HG02588 (cell line): ENCODE data around the gene ADK.
"Not testable (repeated sequence)": the region's sequence is repeated elsewhere in the genome, so short reads cannot be mapped to it uniquely, and the experiment has no call there.

Experiments used
- ATAC-seq: cut with Tn5 transposase; IDR thresholded peaks from one replicate; pipeline ENCODE4 v1.9.1; 2021; ENCODE audit warnings: mild to moderate bottlenecking, moderate library complexity; ENCODE audit not compliant: unreplicated experiment

ADK gene

DNA sequence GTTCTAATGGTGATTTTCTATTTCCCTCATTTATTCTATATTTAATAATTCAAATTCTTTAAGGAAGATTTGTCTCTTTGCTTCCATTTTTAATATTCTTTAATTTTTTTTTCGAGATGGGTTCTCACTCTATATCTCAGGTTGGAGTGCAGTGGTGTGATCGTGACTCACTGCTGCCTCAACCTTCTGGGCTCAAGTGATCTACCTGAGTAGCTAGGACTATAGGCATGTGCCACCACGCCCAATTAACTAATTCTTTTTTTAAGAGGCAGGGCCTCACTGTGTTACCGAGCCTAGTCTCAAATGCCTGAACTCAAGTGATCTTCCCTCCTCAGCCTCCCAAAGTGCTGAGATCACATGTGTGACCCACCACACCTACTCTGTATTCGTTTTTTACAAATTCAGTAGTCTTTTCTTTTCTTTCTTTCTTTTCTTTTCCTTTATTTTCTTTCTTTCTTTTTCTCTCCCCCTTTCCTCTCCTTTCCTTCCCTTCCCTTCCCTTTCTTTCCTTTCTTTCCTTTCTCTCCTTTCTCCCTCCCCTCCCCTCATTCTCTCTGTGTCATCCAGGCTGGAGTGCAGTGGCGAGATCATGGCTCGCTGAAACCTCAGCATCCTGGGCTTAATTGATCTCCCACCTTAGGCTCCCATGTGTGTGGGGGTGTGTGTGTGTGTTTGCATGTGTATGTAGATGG lies 323.1 kb downstream of the ADK start:
- ATAC-seq, result no peak

DNA sequence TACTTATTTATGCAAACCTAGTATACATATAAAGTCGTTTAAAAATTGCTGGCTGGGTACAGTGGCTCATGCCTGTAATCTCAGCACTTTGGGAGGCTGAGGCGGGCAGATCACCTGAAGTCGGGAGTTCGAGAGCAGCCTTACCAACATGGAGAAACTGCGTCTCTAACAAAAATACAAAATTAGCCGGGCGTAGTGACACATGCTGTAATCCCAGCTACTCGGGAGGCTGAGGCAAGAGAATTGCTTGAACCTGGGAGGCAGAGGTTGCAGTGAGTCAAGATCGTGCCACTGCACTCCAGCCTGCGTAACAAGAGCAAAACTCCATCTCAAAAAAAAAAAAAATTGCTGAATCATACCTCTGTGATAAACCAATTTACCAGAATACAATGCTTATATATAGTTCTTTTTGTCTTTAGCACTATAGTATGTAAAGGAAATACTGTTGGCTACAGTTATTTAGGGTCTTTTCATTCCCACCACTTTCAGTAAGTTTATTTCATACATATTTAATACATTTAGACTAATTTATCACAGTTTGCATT lies 325.2 kb downstream of the ADK start:
- not testable (repeated sequence) for ATAC-seq

DNA sequence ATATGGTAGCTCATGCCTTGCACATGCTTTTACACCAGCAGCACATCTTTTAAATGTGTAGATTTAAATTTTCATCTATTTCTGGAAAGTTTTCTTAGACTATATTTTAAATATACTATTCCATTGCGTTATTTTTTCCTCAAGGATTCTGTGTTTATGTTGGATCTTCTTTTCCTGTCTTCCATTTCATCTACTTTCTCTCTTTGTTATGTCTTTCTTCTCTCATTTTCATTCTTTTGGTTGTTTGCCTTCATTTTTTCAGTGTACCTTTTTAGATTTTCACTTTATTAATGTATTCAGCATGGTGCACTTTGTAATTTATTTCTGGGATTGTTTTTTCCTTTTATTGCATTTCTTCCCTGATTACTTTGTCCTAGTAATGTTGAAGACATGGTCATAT lies 329.8 kb downstream of the ADK start:
- ATAC-seq, result no peak

DNA sequence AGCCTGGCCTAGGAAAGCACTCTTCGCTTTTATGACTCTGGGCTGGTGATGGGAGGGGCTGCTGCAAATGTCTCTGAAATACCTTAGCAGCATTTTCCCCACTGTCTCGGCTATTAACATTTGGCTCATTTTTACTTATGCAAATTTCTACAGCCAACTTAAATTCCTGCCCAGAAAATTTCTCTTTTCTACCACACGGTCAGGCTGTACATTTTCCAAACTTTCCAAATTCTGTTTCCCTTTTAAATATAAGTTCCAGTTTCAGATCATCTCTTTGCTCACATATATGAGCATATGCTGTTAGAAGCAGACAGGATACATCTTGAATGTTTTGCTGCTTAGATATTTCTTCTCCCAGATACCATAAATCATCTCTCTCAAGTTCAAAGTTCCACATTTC lies 332.3 kb downstream of the ADK start:
- ATAC-seq, result no peak

DNA sequence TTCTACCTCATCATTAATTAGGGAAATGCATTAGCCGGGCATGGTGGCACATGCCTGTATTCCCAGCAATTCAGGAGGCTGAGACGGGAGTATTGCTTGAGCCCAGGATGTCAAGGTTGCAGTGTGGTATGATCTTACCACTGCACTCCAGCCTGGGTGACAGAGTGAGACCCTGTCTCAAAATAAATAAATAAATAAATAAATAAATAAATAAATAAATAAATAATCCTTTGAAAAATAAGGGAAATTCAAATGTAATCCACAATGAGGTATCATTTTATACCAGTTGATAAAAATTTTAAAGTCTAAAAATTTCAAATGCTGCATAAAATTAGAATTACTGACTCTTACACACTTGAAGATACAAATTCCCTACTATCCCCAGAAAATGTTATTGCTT lies 334.3 kb downstream of the ADK start:
- no peak for ATAC-seq

DNA sequence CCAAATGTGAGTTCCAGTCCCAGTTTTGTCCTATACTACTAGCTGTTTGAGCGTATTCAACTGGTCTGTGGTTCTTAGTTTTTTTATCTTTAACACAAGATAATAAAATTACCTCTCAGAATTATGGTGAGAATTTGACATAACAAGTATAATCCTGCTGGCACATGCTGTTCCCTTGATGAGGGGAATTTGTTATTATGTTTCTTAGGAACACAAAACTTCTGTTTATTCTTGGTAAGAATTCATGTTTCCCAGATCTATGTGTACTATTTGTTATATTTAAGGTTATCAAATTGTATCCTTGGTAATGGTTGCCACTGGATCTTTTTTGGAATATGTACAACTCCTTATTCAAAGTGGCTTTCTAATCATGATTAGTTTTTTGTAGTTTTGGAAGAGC lies 335.6 kb downstream of the ADK start:
- ATAC-seq, result no peak

DNA sequence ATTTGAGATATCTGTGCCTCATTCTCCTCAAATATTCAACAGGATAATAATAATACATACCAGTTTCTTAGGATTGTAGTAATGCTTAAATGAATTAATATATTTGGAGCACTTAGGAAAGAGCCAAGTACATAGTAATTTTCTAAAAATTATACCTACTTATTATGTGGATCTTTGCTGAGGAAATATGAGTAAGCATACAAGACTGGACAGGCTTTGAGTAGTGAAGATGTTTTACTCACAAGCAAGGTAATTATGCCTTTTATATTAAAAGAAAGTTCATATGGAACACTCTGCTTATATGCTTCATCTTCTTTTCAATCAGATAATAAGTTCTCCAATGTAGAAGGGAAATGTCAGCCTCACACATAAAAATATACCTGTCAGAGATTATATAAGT lies 337.9 kb downstream of the ADK start:
- no peak for ATAC-seq

DNA sequence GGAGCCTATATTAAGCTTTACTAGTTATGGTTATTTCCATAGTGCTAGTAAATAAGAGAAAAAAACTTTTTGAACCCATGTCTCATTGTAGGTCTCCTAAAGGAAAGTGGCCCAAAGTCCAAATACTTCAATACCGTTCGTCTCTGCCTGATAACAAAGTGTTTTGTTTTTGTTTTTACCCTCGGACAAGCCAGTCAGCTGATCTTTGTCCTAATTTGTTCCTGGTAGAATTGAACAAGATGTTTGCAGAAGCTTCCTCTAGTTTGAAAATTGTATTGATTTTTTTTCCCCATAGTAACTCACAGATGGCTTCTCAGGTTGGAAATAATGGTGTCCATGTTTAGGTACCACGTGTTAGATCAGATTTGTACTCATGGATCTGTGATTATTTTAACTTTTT lies 339.5 kb downstream of the ADK start:
- no peak for ATAC-seq

DNA sequence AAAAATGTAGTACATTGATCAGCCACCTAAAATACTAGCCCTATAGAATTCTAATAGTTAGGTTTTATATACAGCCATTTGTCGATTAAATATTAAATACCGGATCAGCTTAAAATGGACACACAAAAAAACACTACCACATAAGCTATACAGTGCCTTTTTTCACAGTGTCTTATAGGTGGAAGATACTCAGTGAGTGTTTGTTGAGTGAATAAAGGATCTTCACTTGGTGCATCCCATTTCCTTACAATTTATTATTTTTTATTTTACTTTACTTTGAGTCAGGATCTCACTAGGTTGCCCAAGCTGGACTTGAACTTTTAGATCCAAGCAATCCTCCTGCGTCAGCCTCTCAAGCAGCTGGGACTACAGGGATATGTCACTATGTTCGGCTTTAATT lies 340.0 kb downstream of the ADK start:
- no peak for ATAC-seq

DNA sequence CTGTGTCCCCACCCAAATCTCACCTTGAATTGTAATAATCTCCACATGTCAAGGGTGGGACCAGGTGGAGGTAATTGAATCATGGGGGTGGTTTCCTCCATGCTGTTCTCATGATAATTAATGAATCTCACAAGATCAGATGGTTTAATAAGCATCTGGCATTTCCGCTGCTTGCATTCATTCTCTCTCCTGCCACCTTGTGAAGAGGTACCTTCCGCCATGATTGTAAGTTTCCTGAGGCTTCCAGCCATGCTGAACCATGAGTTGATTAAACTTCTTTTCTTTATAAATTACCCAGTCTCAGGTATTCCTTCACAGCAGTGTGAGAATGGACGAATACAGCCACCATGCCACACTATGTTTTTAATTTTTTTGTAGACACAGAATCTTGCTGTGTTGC lies 345.3 kb downstream of the ADK start:
- not testable (repeated sequence) for ATAC-seq

DNA sequence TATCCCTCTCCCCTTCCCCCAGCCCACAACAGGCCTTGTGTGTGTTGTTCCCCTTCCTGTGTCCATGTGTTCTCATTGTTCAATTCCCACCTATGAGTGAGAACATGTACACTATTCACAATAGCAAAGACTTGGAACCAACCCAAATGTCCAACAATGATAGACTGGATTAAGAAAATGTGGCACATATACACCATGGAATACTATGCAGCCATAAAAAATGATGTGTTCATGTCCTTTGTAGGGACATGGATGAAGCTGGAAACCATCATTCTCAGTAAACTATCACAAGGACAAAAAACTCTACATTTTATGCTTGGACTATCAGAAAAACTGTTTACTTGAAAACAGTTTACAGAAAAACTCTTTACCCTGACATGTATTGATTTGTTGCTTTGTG lies 347.6 kb downstream of the ADK start:
- ATAC-seq, result not testable (repeated sequence)

DNA sequence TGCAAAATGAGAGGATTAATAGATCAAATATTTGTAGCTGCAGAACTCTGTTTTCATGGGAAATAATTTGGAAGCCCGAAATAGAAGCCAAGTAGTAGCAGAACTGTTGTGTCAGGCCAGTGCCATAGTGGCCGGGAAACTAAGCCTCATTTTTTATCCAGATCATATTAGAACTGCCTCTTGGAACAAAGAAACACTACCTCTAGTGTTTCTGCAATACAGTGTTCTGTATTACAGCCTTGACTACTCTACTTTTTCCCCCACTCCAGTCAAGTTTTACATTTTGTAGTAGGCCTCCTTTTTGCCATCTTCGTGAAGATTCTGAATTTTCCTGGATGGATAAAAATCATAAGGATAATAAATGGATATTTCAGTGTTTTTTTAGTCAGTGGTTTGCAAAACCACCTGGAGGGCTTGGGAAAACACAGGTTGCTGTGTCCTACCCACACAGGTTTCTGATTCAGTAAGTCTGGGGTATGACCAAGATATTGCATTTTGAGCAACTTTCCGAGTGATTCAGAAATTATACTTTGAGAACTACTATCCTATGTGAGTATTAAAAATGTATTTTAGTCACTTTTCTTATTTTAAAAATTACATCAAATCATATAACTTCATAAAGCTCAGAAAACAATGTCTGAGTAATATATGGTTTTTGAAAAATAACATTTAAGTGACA lies 349.1 kb downstream of the ADK start:
- no peak for ATAC-seq

DNA sequence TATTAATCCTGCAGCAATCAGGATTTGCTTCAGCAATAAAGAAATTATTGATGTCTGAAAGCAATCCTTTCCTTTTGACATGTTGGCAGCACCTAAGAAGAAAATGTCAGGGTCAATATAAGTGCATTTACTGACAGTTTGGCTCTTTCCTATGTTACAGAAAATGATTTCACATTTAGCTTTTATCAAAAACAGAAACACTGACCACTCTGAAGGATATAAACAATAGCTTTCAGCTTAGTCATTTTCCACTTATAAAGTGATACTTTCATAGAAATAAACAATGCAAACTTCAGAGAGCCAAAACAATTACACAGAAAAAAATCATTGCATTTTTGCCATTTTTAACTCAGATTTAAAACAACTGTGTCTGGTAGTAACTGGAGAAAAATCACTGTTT lies 349.8 kb downstream of the ADK start:
- no peak for ATAC-seq

DNA sequence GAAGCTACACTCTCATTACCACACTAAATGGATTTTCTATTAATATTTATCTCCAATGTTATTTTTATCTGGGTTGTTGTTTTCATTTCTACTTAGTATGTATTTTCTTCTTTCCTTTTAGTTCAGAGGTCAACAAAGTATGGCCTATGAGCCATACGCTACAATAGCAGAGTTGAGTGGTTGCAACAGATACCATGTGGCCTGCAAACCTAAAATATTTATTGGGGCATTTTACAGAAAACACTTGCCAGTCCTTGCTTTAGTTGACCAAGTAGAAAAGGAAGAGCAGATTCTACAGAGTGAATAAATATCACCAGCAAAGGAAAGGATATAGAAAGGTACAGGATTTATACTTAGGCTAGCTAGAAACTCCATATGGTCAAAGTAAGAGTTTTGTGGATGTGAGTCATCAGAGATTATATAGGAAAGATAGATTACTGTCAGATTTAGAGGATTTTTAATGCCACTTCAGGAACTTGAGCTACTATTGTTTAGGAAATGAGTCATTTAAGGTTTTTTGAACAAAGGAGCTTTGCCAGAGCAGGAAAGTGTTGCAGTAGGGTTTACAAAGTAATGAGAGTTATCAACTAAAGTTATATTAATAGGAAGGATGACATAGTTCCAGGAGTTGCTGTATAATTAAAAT lies 352.1 kb downstream of the ADK start:
- no peak for ATAC-seq

DNA sequence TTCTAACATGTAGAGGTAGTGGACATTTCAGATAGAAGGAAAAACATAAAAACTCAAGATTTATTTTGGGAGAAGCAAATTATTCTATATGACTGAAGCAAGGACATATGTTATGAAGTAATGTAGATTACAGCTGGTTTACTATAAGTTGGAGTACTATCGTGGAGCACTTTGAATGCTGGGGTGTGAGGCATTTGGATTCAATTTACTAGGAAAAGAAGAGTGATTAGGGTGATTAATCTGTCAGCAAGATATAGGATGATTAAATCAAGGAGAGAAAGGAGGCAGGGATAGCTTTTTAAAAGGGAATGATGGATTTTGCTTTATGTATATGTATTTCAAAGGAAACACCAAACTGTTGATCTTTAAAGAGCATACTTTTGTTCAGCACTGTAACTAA lies 356.9 kb downstream of the ADK start:
- no peak for ATAC-seq

DNA sequence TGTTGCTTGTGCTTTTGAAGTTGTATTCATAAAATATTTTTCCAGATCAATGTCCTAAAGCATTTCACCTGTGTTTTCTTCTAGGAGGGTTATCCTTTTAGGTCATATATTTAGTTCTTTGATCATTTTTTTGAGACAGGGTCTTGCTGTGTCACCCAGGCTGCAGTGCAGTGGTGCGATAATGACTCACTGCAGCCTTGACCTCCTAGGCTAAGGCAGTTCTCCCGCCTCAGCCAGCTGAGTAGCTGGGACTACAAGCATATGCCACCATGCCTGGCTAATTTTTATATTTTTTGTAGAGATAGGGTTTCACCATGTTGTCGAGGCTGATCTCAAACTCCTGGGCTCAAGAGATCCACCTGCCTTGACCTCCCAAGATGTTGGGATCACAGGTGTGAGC lies 359.6 kb downstream of the ADK start:
- no peak for ATAC-seq

DNA sequence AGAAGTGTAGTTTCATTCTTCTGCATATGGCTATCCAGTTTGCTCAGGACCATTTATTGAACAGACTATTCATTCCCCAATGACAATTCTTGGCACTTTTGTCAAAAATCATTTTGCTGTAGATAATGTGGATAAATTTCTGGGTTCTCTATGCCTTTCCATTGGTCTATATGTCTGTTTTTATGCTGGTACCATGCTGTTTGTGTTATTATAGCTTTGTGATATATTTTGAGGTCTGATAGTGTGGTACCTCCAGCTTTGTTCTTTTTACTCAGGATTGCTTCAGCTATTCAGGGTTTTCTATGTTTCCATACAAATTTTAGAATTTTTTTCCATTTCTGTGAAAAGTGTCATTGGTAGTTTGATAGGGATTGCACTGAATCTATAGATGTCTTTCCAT lies 360.0 kb downstream of the ADK start:
- no peak for ATAC-seq

DNA sequence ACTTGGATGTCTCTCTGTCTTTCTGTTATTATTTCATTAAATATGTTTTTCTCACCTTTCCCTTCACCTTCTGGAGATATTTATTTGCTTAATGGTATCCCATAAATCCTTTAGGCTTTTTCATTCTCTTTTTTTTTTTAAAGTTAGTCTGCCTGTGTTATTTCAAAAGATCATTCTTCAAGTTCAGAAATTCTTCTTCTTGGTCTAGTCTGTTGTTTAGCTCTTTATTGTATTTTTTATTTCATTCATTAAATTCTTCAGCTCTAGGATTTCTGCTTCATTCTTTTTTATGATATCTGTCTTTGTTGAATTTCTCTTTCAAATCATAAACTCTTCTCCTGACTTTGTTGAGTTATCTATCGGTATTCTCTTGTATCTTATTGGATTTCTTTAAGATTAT lies 363.3 kb downstream of the ADK start:
- no peak for ATAC-seq

DNA sequence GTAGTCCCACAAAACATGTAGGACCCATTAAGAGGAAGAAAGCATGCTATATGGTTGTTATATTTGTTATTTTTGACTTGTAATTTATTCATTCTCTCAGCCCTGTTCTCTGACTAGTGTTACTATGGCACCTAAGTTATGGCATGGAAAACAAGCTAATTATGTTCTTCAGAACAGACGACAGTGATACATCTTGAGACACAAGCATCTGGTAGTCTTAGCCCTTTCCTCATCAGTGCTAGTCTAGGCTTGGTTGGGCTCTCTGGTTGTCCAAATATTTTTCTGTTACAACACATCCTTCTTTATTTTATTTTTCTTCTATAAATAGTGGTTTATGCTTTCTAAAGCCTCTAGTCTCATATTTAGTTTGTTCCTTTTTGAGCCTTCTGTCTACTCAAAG lies 367.0 kb downstream of the ADK start:
- ATAC-seq, result no peak

DNA sequence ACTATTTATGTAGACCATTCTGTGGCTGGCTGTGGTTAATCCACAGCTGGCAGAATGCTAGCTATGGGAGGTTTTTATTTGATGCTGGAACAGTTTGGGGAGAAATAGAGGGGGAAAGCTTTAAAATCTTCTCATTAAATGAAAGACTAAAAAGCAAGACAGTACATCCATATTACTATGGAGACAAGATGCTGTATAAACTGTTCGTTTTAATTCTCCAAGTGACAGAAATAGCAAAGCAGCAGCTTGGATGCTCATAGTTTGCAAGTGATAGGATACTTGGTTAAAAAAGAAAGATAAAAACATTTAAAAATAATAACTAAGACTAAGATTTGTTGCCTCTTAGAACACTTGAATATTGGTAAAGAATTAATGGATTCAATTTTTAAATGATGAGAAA lies 370.5 kb downstream of the ADK start:
- no peak for ATAC-seq

DNA sequence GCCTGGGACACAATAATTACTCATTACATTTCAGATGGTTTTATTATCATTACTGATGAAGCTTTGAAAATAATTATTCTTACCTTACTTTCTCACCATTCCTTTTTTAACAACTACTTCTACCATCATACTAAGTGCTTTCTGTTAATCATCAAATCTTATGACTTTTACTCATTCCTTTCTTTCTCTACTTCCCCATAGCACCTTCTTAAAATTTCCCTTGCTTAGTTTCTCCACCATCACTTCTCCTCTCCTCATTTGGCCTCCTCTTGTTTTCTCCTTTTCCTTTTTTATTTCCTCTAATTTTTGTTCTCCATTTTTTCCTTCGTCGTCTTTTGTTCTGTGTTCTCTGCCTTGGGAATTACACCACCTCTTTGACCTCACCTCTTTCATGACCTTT lies 372.2 kb downstream of the ADK start:
- no peak for ATAC-seq

DNA sequence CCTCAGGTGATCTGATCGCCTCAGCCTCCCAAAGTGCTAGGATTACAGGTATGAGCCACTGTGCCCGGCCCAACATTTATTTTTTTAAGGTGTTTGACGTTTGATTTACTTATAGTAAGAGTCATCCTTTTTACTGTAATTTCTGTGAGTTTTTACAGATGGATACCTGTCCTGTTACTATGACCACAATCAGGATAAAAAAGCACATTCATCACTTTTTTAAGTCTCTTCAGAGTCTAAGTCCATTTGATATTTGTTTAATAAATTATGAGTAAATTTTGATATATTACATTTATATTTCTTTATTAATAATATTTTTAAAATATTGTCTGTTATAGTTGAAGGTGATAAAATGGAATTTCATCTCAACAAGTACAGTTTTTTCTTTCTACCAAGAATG lies 374.9 kb downstream of the ADK start:
- no peak for ATAC-seq
